GM19193 (cell line): ENCODE data around the gene CLIC6.

Source experiments
- POLR2A ChIP-seq: IDR thresholded peaks from 4 replicates; pipeline ENCODE4 v1.6.1; 2011; ENCODE audit not compliant: insufficient read depth, insufficient read length; ENCODE audit errors: extremely low read depth

Gene CLIC6

DNA sequence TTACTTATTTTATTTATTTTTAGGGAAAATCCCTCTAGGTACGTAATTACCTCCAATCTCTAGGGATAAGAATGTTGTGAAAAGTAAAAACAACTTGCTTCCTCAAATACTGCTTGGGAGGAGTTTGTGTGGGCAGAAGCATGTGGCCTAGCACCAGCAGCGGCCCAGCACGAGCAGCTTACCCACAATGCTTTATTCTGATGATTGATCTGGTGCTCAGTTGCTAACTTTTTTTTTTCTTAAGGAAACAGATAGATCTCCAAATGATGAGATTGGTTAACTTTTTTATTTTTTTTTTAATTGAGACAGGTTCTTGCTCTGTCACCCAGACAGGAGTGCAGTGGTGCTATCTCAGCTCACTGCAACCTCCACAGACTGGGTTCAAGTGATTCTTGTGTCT, 4.2 kb downstream of the CLIC6 start:
- no peak for TF ChIP-seq POLR2A

DNA sequence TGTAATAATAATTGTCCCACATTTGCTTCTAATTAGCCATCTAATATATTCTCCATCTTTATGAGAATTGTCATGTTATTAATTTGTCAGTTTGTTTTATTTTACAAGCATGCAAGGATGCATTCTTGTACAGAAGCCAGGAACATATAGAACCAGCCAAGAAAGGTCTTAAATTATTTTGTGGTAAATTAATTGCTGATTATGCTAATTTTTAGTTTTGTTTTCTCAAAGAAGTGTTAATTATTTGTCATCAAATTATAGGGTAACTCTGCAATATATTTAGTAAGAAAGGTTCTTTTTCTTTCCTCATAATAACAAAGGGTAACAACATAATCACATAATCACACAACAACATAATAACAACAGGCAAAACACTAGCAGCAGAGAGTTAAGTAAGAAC, 5.7 kb downstream of the CLIC6 start:
- no peak for TF ChIP-seq POLR2A

- no peak for TF ChIP-seq POLR2A
Measured at GRCh38 chr21:34675871-34676270, 7.1 kb downstream of the CLIC6 start.

DNA sequence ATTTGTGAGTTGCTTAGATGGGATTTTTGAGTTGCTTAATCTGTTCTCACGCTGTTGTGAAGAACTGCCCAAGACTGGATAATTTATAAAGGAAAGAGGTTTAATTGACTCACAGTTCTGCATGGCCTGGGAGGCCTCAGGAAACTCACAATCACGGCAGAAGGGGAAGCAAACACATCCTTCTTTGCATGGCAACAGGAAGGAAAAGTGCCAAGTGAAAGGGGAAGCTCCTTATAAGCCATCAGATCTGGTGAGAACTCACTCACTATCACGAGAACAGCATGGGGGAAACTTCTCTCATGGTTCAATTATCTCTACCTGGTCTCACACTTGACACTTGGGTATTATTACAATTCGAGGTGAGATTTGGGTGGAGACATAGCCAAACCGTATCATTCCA, 10.3 kb downstream of the CLIC6 start:
- TF ChIP-seq POLR2A: no peak

- no peak for TF ChIP-seq POLR2A
Measured at GRCh38 chr21:34684174-34684876, 15.5 kb downstream of the CLIC6 start.

DNA sequence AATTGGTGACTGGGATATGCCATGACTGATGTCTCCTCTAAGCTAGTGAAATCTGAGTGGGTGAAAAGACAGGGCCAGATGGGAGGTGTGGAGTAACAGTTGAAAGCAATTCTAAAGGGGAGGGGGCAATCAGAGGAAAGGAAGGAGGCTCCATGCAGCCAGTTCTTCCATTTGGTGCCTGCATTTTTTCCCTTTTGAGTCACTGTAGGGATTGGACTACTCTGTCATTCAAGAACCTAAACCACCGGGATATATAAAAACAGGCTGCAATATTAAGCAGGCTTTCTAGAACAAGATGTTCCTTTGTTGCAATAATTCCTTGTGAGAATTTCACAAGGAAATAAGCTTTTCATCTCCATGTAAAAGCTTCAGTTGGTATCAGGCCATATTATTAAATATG, 18.3 kb downstream of the CLIC6 start:
- no peak for TF ChIP-seq POLR2A

DNA sequence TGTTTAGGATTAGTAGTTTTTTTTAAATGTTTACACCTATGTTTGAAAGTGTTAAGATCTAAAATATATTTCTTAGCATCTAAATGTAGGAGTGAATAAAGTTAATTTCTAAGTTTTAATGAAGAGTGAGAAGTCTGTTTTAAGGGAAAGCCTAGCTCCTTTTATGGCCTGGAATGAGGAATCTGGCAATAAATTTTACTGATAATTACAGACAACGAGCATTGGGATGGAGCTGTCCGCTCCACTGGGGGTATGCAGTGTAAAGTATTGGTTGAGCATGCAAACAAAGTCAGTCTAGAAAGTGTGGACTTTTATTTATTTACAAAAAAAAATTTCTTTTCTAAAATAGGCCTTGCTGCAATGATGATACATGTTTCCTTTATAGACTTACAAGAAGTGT, 19.0 kb downstream of the CLIC6 start:
- no peak for TF ChIP-seq POLR2A

DNA sequence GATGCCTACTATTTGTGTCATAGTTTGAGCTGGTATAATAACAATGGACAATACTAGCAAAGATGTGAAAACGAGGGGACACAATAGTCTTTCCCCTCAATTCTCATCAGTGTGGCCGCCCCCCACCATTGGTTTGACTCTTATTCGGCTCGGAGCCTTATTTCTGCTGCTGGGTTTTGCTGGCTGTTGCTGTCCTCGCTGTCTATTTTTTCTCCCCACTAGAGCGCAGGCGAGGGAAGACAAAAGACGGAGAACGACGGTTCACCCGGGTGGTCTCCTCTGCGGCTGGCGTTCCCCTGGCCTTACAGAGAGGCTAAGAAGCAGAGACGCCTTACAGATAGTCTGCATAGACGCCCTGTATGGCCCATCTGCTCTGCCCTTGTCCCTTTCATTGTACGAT, 19.4 kb downstream of the CLIC6 start:
- no peak for TF ChIP-seq POLR2A

GRCh38 chr21:34688715-34689114, 19.9 kb downstream of the CLIC6 start:
- no peak for TF ChIP-seq POLR2A

DNA sequence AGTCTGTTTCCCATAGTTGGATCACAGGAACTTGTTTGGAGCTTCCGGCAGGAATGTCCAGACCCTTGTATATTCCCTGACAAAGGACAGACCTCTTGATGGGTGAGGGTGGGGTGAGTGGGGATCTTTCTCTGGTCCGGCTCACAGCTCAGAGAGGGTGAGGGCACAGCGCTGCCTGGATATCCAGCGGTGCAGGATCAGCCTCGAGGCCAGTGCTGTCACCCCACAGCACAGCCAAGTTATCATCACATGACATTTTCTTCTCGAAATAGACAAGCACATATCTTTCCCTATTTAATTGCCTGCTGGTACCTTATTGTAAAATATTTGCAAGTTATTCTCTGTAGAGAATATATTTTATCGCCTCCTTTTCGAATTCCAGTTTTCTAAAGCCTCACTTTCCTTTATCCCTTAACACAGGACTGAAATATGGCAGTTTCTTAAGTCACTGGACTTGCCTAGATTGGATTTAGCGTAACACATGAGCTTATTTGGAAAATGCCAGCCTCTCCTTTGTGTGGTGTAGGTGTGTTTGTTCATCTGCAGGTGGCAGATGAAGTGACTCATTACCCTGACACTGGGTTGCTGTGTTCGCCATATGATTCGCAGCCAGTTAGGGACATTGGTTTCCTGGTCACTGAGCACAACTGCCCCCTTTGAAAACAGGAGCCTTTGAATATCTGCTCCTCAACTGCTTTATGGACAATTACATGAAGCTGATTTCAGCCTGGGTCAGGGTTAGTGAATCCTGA, 21.4 kb downstream of the CLIC6 start:
- TF ChIP-seq POLR2A: no peak

GRCh38 chr21:34690793-34691175, 22.0 kb downstream of the CLIC6 start:
- no peak for TF ChIP-seq POLR2A

- no peak for TF ChIP-seq POLR2A
Measured at GRCh38 chr21:34691390-34692032, 22.7 kb downstream of the CLIC6 start.

DNA sequence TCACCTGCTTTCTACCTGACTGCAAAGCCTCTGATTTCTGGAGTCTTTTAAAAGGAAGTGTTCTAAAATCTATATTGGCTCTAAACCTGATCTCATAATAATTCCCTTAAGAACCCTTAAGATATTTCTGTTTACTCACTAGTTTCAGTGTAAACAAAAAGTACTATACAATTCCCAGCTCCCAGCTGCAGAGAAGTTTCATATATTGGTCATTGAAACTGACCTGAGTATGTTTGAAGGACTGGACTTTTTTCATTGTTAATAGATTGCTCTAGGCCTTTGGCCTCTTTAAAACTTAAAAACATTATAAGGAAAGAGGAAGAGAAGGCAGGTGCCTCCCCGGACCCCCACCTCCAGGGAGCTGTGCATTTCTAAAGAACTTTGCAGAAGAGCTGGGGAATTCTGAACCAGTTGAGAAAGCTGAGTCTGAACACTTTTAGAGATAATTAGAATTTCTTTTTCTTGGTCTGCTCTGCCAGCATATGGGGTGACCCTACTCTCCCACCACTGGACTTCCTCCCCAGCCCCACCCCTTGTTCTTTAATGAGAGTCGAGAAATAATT, 23.7 kb downstream of the CLIC6 start:
- TF ChIP-seq POLR2A: no peak

GRCh38 chr21:34693192-34693810, 24.5 kb downstream of the CLIC6 start:
- TF ChIP-seq POLR2A: no peak

- no peak for TF ChIP-seq POLR2A
Measured at GRCh38 chr21:34695434-34695833, 26.6 kb downstream of the CLIC6 start.

- TF ChIP-seq POLR2A: no peak
Measured at GRCh38 chr21:34696121-34696520, 27.3 kb downstream of the CLIC6 start.

- no peak for TF ChIP-seq POLR2A
Measured at GRCh38 chr21:34697826-34698225, 29.0 kb downstream of the CLIC6 start.
